Hematopoietic multipotent progenitor cell treated with erythropoietin and hydrocortisone succinate and interleukin-3 and kit ligand, for 15 days (in vitro differentiated cells): ENCODE measurements around the gene CAMTA1.

Source experiments
- DNase-seq: peaks from one replicate; pipeline ENCODE4 v3.0.0-alpha.2; 2015; ENCODE audit warnings: low spot score

CAMTA1 gene

DNA sequence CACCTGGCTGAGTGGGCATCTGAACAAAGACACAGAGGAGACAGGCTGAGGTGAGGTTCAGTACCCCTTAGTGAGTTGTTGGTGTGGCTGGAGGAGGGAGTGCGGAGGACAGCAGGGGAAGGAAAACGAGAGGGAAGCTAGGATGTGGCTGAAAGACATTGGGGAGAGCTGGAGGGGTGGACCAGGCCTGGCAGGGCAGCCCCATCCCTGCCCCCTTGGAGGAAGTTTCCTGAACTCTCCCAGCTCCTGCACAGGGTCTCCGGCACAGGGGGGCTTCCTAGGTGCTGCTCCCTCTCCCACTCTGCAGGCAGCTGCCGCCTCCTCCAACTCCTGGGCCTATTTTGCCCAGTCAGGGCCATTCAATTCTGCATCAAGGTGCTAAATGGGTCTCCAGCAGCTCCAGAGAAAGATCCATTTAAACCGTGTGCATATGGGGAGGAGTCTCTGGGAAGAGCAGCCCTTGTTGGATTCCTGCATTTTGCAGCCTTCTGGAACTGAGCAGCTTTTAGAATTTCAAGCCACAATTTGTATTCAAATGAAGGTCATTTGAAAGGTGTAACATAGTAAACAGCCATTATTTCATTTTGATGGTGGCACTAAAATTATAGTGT, 193.9 kb downstream of the CAMTA1 start:
- no peak for DNase-seq

DNA sequence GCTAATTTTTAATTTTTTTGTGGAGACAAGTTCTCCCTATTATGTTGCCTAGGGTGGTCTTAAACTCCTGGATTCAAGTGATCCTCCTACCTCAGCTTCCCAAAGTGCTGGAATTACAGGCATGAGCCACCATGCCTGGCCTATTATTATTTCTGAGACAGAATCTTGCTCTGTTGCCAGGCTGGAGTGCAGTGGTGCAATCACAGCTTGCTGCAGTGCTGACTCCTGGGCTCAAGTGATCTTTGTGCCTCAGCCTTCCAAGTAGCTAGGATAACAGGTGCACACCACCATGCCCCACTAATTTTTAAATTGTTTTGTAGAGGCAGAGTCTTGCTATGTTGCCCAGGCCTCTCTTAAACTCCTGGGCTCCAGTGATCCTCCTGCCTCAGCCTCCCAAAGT, 196.3 kb downstream of the CAMTA1 start:
- no peak for DNase-seq

DNA sequence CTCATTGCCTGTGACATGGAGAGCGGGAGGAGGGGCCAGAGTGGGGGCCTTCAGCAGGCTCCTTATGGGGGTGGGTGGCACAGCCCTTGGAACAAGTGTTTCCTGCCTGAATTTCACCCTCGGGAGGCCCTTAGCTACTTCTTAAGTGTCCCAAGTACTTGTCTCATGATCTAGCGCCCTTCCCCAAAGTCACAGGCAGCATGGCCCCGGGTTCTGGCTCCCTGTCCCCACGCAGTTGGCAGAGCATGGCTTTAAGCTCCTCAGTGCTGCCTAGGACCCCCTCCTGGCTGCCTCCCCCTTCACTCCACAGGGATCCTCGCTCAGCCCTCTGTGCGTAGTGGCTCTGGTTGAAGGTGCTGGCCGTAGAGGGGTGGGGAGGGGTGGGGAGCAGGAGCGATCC, 197.2 kb downstream of the CAMTA1 start:
- DNase-seq = no peak

DNA sequence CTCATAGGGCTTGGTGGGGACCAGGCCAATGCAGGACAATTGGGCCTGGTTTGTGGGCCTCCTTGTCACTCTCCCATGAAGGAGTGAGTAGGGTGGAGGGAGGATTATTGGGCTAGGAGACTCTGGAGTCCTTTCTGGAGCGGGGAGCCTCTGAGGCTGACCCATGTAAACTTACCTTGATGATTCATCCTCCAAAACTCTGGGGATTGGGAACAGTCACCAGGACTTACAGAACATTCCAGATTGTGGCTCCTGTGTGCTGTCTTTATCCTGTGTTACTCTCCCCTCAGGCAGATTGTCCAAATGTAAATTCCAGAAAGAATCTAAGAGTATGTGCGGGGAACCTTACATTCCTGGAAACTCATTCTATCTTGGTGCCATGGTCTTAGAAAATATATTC, 197.6 kb downstream of the CAMTA1 start:
- no peak for DNase-seq

DNA sequence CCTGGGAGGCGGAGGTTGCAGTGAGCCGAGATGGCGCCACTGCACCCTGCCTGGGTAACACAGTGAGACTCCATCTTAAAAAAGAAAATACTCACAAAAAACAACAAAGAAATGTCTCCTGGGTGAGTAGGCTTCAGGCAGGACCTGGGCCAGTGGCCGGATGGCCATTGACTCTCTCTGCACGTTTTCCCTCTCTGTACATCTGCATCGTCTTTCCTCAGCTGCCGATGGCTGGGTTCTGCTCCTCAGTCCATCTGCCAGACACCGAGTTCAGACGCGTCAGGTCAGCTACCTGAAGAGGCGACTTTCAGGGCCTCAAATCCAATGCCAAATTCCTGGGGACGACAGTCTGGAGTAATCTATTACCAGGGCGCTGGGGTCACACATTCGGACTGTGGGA, 199.3 kb downstream of the CAMTA1 start:
- no peak for DNase-seq

DNA sequence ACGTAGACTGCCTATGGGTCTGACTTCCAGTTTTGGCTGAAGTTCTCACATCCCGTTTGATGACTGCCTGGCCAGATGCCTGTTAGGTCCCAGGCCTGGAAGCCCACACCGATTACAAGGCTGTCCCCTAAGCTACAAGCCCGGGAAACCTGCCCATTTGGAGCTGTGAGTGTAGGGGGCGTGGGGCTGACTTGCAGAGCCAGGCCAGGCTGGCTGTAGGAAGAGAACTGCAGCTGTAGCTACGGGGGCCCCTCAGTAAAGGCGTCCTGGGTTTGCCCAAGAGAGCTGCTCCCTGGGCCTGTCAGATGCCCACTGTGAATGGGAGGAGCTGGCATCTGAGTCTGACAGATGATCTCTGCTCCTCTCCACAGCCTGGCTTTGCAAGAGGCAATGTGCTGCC, 199.7 kb downstream of the CAMTA1 start:
- DNase-seq = no peak

DNA sequence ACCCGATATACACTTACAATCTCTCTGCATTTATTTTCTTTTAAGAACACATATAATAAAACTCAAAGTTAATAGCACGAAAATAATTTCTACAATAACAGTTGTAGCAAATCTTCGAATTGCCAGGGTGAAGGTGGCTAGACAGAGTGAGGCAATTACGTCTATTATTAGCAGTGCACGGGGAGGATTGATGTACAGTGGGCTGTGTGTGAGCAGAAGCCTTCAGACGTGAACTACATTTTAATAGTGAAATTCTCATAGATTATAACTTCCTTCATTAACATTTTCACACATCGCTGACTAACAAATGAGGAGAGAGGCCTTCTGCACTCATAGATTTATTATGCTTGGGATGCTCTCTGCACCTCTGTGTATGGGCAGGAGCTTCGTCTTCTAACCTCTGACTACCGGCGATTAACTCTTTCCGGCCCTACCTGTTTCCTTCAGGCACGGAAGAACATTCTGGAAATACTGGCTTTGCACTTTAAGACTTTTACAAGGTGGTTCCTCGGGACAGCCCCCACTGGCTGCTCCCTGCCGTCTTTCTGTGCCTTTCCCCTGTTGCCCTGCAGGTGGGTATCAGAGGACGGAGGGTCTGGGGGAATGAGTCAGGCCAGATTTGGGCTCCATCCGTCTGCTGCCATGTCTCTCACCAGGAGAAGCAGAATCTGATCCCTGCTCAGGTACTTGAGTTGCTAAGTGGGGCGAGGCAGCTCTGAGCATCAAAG, 200.5 kb downstream of the CAMTA1 start:
- no peak for DNase-seq

DNA sequence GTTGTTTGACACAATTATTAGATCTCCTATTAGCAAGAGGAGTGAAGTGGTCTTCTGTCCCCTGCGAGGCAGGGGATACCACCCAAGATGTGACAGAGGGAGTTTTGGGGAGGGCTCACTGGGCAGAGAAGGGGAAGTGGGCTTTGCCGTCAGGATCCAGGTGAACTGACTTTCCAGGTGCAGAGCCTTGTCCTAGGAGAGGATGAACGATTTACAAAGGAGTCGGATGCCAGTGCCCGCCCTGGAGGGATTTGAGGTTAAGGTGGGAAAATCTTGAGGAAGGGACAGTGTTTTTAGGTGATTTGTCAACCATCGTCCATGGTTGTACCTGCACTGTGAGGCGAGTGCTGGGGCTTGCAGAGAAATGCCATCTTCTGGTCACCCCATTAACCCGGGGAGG, 201.0 kb downstream of the CAMTA1 start:
- no peak for DNase-seq

DNA sequence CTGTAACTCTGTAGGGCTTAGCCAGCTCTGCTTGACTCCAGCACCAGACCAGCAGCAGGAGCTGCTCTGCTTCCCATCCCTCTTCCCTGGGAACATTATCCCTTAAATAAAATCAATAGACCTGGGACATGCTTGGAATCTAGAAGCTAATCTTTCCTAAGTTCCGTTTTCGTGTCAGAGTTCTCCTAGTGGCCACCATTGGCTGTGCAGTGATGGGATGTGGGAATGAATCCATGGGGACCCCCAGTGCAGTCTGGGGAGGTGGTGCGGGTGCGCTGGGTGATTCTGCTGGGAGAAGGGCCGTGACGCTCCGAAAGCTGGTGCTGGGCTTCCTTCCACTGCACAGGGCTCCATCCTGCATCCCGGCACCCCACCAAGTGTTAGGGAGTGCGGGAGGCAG, 202.7 kb downstream of the CAMTA1 start:
- no peak for DNase-seq

DNA sequence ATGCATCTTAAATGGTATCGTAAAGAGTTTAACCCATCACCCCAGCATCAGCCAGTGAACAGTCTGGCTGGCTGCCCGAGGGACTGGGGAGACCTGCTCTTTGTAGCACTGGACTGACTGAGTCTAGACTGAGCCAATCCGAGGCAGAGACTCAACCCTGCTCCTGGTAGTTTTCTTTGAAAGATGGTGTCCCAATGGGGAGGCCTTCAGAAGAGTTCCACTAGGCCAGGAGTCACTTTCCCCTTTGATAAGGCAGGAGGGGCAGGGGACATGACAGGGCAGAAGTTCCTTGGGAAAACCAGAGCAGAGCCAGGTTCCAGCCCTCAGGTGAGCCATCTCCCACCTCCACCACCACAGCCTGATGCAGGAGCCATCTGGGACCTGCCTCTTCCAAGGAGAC, 203.5 kb downstream of the CAMTA1 start:
- DNase-seq = no peak

DNA sequence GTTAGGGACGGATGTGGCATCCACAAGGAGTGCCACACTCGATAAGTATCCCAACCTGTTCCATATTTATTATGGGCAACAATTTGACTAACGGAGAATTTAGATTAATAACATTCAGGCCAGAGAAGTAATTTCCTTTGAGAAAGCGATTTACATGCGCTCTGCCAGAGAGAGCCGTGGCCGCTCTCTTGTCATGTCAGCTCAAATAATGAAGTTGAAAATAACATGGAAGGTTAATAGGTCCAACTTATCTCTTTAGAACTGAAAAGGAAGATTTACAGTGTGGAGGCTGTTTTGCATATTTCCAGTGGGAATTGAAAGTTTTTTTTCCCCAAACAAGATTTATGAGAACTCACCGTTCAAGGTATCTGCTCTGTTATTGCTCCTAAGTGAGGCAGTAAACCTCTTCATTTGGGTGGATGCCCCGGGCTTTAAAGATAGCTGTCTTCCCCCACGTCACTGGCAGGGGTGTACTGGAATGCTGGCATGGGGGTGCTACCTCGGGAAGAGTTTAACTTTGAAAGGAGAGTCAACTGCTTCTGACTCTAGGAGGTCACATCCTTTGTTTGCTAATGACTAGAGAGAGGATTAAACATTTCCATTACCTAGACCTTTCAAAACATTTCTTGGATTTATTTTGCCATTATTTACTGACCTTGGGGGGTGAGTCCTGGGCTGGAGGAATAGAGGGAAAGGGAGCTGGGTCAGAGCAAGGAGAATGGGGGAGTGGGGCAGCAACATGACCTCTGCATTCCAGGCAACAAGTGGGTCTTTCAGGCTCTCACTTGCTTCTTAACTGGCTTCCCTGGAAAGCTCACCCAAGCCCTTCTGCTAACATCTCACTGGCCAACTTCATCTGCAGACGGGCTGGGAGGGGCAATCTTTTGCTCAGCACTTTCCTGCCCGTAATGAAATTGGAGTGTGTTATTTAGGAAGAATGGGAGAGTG, 204.2 kb downstream of the CAMTA1 start:
- no peak for DNase-seq

DNA sequence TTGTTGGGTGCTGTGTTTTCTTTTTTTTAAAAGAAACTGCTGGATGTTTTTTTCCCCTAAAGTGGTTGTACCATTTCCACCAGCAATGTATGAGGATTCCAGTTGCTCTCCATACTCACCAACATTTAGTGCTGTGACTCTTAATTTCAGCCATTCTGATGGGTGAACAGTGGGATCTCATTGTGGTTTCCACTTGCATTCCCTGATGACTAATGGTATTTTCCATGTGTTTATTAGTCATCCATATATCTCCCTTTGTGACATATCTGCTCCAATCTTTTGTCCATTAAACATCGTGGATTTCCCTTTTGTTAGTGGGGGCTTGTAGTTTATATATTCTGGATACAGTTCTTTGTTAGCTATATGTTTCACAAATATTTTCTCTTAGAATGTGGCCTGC, 206.0 kb downstream of the CAMTA1 start:
- DNase-seq = no peak

DNA sequence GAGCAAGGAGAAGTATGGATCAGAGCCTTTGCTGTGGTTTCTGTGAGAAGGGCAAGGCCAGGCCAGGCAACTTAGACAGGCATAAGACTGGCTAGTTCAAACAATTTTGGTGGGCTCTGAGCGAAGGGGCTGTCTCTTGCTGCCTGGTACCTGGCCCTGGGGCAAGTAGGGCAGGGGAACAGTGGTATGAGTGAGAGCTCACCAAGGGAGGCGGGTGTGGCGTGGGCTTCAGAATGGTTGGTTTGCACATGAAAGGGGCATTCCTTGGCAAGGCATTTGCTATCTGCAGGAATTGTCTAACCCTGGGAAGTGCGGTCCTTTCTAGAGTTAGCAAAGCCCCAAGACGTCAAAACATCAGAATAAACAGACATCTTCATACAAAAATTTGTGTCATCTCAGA, 210.5 kb downstream of the CAMTA1 start:
- no peak for DNase-seq

DNA sequence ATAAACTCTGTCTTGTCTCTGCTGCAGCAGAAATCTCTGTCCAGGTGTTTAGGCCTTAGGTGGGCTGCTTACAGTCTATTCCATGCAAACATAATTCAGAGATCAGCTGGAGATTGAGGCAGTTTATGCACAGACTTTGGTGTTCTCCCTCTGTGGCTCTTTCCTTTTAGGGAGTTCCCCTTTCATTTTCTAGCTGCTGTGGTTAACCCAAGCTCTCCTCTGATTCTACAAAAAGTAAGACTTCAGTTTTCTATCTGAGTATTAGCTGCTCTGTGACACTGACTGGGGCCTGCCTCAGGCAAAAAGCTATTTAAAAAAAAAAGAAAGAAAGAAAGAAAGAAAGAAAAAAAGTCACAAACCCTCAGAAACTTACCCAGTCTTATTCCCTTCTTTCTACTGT, 211.1 kb downstream of the CAMTA1 start:
- no peak for DNase-seq

DNA sequence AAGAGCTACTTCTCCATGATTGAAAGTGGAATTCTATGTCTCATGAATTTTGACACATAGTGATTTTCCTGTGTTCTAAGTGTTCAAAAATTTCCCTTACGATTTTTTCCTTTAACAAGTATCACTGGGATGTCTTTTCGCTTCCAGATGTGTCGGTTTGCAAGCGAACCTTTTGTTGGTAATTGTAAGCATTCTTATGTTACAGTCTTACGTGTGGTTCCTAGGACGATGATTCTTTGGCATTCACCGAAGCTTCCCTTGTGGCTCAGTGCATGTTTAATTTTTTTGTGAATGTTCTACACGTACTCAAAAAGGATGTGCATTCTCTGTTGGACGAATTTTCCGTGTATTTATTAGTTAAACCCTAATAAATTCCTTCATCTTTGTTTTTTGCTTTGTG, 211.6 kb downstream of the CAMTA1 start:
- DNase-seq = no peak

DNA sequence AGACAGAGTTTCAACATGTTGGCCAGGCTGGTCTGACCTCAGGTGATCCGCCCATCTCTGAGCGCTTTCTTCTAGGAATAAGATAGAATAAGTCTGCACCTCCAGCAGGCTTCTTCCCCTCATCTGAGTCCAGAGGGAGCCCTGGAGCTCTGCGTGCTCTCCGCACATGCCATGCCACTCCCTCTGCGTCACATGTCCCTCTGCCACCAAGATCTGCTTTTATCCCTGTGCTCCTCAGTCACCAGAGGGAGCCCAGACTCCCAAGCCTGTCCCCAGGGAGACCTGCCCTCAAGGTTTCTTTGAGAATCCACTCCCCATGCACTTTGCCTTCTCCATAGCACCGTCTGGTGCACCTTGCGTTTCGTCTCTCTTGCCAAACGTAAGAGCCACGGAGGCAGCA, 213.0 kb downstream of the CAMTA1 start:
- DNase-seq = no peak

DNA sequence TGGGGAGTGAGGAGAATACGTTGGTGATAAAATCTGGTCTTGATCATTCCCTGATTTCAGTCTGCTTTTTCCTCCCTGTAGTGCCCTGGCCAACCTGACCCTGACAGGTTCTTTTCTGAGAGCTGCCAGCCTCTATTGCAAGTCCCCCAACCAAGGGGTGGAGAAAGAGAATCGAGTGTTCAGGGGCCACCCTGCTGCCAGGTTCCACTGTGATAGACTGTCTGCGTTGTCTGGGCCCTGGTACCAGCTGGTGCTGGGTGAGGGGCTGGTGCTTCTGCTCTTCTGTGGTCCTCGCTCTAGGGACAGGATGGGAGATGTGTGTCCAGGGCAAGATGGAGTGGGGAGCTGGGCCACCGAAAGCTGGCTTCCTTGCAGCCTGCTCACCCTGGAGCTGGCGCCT, 214.6 kb downstream of the CAMTA1 start:
- DNase-seq = no peak

DNA sequence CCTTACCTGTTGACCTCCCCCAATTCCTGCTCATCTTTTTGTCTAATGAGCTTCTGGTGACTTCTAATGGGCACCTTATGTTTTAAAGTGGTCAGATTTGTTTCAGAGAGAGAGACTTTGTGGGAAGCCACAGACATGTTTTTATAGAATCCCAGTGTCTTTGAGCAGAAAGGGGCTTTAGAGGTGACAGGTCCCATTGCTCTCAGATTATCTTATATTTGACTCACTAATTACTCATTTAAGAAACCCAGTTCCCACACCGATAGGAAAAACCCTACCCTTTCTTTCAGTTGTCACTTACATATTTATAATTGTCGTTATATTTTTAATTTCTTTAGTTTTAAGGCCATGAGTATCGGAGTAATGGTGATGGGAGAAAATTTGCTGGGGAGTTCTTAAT, 215.5 kb downstream of the CAMTA1 start:
- DNase-seq = no peak

DNA sequence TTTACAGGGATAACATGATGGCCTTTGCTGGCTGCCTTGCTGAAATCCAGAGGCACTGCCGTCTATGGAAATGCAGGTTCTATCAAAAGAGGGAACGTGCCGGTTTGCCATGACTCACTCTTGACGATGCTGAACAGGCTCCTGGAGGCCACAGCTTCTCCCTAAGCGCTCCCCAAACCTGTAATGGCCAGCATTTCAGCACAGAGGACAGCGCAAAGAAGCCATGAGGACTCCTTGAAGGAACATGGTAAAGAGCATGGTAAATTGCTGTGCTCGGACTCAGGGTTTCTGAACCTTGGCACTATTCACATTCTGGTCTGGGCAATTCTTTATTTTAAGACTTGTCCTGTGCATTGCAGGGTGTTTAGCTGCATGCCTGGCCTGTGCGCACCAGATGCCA, 217.5 kb downstream of the CAMTA1 start:
- no peak for DNase-seq

DNA sequence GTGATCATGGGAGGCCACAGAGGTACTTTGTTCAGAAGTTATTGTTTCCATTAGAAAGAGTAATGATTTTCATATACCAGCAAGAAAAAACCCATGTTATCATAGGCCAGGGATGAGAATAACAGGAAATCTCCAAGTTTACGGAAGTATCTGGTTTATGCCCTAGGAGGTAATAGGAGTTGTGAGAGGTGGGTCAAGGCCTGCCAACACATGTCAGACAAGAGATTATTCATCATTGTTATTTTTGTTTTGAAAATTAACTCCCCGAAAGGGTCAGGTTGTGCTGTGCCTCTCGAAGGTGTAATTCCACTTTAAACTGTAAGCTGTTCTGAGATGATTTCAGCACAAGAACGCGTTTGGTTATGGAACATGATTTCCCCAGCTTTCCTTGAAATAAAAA, 218.4 kb downstream of the CAMTA1 start:
- no peak for DNase-seq

DNA sequence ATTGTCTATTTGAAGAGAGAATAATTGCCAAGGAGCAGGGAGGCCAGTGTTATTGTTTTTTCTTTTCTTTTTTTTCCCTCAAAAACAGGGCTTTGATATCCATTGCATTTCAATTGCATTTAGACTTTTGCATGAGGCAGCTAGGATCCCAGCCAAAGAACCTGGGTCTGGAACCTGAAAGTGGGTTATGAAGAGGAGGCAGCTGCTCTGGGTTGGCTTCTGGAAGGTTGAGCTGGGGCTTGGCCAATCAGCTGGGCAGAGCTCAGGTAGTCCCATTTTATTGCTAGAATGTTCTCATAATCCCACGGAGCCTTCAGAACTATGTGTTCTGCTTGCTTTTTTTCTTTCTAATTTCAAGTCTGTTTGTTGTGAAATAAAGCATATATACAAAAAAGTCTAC, 218.9 kb downstream of the CAMTA1 start:
- DNase-seq = no peak

DNA sequence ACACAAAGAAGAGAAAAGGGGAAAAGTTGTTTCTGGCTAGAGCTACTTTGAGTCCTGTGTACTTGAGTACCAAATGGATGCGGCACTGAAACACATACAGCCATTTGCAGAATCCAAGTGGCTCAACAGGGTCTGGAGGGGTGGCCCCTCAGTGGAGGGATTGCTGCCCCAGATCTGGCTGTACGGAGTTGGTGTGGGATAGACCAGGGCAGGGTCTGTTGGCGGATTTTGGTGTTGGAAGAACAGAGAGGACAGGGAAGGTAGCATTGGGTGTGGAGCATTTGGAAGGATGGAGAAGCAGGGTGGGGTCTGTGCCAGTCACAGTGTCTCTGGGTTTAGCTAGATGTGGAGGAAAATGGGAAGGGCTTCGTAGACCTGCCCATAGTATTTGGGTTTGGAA, 220.5 kb downstream of the CAMTA1 start:
- no peak for DNase-seq
